NCI-H146 treated with DMSO at 0.1 percent for 48 hours (cell line): ENCODE measurements around the gene ALOX12.

Experiments
- DNase-seq: peaks from one replicate; lab custom pipeline; 2025; ENCODE audit not compliant: unreplicated experiment; lab: John Stamatoyannopoulos, UW

The ALOX12 gene

DNA sequence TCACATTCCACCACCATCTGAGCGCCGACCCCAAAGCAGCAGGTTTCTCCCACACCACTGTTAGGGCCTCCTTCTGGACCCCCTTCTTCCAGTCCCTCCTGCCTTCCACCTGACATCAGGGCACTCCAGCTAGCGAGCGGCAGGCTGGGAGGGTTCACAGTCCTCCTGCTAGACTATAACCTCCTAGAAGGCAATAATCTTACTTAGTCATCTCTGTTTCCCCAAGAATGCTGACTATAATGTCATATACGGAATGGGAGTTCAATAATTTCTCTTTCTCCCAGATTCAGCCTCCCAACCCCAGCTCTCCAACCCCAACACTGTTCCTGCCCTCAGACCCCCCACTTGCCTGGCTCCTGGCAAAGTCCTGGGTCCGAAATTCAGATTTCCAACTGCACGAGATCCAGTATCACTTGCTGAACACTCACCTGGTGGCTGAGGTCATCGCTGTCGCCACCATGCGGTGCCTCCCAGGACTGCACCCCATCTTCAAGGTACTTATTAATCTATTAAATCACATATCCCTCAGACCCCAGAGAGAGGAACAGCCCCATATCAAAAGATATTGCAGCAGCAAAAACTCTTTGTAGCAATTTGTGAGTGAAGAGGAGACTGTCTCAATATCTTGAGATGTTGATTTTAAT is 5.6 kb downstream of the ALOX12 start:
- no peak for DNase-seq

GRCh38 chr17:7002288-7003047 is 6.6 kb downstream of the ALOX12 start:
- no peak for DNase-seq

DNA sequence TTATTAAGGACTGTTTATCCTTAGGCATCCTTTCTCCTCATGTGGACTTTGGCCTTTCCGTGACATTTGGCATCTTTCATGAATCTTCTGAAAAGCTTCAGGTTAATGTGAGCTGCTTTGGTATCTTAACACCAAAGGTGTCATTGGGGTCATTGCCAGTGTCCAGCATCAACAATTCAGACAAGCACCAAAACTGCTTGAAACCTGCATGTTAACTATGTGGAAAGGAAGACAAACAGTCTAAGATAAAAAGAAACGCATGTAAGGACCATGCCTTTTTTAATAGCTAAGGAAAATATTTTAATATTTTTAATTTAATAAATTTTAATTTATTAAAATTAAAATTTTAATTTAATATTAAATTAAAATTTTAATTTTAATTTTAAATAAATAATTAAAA is 7.9 kb downstream of the ALOX12 start:
- no peak for DNase-seq

DNA sequence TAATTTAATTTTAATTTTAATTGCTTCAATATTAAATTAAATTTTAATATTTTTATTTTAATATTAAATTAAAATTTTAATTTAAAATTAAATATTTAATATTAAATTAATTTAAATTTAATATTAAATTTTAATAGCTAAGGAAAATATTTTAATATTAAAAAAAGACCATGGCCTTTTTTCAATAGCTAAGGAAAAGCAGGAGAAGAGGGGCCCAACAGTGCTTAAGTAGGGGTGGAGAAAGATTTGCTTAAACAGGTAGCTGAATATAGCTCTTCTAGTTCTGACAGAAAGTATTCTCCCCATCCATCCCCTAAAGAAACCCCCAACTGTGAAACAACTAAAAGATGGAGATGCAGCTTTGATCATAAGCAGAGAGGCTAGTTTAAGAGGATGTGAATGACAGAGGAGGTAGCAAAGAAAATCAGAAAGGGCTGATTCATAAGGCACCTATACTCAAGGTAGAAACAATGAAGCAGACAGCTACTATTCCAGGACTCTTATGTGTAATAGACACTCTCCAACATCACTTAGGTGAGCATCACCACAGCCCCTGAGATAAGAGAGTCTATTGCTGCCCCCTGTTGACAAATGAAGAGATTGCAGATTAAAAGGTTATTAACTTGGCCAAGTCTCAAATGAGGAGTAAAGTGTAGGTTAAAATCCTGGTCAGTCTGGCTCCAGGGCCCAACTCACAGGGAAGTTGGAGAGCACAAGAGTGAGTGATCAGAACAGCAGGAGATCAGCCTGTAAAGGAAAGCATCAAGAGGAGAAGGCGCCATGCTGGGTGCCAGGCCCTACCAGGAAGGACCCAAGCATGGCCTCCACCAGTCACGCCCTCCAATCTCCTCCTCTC is 8.8 kb downstream of the ALOX12 start:
- peak; percentile 70 for DNase-seq

GRCh38 chr17:7005716-7006115 is 9.9 kb downstream of the ALOX12 start:
- DNase-seq, result no peak

DNA sequence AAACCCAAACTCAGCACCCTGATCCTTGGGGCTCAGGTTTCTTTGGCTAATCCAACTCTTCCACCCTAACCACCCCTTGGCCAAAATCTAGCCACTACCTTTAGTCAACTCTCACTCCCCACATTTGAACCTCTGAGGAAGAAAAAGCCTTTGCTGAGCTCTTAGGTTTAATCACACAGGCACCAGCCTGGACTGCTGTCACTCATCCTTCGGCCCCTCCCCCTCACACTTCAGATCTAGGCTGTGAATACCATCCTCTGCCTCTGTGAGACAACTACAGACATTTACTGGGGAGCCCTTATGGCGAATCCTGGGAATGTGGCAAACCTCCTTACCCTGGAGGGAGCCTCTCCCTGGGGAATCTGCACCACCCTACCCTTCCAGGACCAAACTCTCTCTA is 11.3 kb downstream of the ALOX12 start:
- DNase-seq, result no peak

DNA sequence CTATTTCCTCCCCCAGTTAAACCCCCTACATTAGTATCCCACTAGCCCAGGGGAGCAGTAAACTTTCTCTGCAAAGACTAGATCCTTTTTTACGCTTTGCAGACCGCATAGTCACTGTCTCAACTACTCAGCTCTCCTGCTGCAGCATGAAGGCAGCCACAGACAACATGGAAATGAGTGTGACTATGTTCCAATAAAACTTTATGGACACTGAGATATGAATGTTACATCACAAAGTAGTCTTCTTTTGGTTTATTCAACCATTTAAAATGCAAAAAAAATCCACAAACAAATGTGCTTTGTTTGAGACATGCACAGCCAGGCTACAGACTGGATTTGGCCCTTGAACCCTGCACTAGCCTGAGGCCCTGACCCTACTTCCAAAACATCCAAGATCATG is 14.7 kb downstream of the ALOX12 start:
- DNase-seq, result no peak

- DNase-seq, result no peak
These were observed 15.6 kb downstream of the ALOX12 start for GRCh38 chr17:7011415-7011814.

- no peak for DNase-seq
These were observed 16.0 kb downstream of the ALOX12 start for GRCh38 chr17:7011942-7012254.

DNA sequence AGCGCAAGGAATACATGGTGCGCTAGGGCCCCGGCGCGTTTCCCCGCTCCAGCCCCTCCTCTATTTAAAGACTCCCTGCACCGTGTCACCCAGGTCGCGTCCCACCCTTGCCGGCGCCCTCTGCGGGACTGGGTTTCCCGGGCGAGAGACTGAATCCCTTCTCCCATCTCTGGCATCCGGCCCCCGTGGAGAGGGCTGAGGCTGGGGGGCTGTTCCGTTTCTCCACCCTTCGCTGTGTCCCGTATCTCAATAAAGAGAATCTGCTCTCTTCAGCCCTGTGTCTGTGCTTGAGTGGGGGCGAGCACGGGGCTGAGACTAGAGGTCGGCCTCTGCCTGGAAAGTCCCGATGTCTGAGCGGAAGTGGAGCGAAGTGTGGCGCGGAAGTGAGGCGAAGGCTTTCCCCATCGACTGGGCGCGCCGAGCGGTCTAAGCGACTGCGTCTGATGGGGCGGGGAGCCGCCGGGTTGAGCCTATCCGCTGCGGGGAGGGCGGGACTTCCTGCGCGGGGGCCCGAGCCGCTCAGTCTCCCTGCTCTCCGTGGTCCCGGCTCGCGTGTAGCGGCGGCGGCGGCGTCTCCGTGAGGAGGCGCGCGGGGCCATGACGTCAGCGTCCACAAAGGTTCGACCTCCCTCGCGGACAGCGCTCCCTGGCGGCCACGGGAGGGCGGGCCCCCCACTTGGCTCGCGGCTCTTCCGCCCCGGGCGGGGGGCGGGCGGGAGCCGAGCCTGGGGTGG is 18.6 kb downstream of the ALOX12 start:
- DNase-seq, result peak; percentile 84

GRCh38 chr17:7014995-7015958 is 19.4 kb downstream of the ALOX12 start:
- no peak for DNase-seq

DNA sequence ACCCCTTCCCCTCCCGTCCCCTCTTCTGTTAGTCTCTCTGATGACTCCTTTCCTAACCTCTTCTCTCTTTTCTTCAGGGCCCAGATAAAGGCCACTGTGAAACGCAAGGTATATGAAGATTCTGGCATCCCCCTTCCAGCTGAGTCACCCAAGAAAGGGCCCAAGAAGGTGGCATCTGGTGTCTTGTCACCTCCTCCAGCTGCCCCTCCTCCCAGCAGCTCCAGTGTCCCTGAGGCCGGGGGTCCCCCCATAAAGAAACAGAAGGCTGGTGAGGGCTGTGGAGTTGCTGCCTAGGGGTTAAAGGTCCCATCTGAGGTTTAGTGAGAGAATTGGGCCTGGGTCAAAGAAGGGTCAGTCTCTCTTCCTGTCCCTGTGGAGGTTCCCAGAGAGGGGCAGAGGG is 20.6 kb downstream of the ALOX12 start:
- no peak for DNase-seq

DNA sequence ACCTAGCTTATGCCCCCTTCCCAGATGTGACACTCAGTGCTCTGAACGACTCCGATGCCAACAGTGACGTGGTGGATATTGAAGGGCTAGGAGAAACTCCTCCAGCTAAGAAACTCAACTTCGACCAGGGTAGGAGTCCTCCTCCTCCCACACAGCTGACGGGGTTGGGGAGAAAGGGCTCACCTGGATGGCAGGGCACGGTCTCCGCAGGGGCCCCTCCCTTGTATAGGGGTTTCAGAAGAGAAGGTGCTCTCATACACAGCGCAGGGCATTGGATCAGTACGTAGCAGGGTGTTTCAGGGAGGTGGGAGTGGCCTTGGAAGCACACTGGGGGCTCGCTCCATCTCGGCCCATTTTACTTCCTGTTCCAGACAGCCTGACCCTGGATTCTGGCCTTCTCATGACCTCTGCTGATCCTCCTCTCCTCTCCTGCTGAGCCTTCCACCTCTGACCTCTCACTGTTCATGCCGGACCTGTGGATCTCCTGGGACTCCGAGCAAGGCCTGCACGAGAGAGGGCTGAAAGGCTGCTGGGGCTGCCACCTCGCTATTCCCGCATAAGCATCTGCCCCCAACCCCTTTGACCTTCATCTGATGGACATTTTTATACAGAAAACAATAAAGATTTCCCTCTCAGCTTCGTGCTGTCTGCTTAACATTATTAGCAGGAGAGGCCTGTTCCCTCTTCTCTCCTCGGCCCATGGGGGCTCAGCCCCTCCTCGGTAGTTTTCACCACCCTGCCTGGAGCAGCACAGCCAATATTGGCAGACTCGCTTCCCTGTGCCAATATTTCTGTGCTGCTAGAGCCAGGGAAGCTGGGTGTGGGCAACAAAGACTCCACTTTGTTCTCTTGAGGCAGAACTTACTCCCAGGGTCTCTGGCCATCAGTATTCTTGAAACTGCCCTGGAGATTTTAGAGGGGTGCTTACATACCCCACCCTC is 21.3 kb downstream of the ALOX12 start:
- no peak for DNase-seq

DNA sequence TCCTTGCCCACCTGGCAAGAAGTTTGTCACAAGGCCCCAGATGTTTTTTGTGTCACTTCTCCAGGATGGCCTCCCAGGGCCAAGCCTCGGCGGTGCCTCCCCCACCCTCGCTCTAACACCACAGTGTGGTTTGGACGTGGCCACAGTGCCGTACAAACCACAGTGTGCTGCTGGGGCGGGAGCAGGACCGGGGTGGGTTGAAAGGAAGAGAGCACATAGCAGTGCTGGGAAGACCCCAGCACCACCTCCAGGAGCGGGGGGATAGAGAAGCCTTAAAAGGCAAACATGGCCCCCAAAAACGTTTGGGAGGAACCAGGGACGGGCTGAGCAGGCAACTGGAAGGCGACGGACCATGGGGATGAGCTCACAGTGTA is 22.0 kb downstream of the ALOX12 start:
- no peak for DNase-seq

DNA sequence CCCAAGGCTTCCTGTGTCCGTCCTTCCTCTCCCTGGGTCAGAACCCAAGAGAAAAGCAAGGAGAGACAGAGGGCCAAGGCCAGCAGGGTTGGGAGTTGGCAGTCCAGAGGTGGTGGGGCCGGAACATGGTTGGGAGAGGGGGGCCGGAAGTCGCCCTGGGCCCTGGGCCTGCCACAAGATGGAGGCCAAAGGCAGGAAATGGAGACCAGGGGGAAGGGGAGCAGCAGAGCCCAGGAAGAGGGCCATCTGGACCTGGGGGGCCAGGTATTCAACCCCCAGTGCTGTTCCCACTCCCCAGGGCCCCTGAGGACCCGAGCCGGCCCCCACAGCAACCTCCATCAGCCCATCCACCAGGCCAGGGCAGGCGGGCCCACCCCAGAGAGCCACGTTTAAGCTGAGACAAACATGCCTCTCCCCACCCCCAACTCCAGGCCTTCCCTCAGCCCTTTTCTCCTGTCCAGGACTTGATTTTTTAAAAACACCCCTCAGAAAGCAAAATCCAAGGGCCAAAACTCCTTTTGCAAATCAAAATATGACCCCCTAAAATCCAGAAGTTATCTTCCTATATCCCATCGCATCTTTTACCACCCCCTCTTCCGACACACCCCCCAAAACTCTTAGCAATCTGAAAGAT is 22.6 kb downstream of the ALOX12 start:
- DNase-seq, result no peak

- DNase-seq, result no peak
These were observed 23.5 kb downstream of the ALOX12 start for GRCh38 chr17:7019367-7019766.

DNA sequence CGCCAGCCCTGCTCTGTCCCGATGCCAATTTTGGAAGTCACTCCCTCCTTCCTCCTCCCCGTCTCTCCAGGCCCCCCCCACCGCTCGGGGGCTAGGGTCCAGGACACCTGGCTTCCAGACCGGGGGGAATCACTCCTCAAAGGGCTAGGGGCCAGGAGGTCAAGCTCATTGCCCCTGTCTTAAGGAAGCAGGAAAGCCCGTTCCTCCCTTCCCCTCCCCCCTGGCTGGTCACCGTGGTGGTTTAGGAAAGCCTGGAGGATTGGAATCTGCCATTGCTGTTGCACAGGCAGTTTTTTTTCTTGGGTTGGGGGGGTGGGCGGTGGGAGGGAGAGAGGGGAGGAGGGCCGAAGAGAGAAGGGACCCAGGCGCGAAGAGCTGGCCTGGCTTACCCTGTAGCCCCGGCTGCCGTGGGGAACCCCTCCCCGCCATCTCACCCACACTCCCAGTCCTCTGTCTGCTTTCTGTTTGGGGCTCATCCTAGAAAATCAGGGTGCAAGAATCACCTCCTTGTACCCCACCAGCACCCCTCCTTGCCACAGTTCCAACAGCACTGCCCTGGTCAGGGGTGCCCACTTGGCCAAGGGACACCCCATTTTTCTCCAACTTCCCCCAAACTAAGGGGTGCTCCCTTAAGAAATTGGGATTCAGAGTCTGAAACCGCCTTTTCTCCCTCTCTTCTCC is 24.1 kb downstream of the ALOX12 start:
- no peak for DNase-seq
